Mucosa of rectum (tissue), 2 donors: ENCODE measurements around the gene RAB40B.
"Not testable (repeated sequence)": the region's sequence is repeated elsewhere in the genome, so short reads cannot be mapped to it uniquely, and the experiment has no call there.

Experiments used
- H3K27ac ChIP-seq, 2 donors: one replicate each; pipeline ENCODE4 v1.7.0; 2013; ENCODE audit warnings: inconsistent platforms in 2 of 2, low read depth in 2 of 2, low read length in 2 of 2
- H3K27me3 ChIP-seq, 2 donors: one replicate each; pipeline ENCODE4 v1.7.0; 2013; ENCODE audit warnings: low read length in 2 of 2; ENCODE audit not compliant: control insufficient read depth in 2 of 2, insufficient read depth in 2 of 2
- H3K36me3 ChIP-seq, 2 donors: one replicate each; pipeline ENCODE4 v1.7.0; 2013; ENCODE audit warnings: low read length in 2 of 2; ENCODE audit not compliant: control insufficient read depth in 2 of 2, insufficient read depth in 2 of 2
- H3K4me1 ChIP-seq, 2 donors: one replicate each; pipeline ENCODE4 v1.7.0; 2013; ENCODE audit warnings: low read length in 2 of 2, mild to moderate bottlenecking in 1 of 2; ENCODE audit not compliant: control insufficient read depth in 2 of 2, insufficient read depth in 2 of 2
- H3K4me3 ChIP-seq, 2 donors: one replicate each; pipeline ENCODE4 v1.7.0; 2013; ENCODE audit warnings: low read length in 2 of 2
- H3K9ac ChIP-seq, 2 donors: one replicate each; pipeline ENCODE4 v1.7.0; 2013; ENCODE audit warnings: low read length in 2 of 2, low read depth in 1 of 2, mild to moderate bottlenecking in 1 of 2
- H3K9me3 ChIP-seq, 2 donors: one replicate each; pipeline ENCODE4 v1.7.0; 2013; ENCODE audit warnings: low read length in 2 of 2; ENCODE audit not compliant: control insufficient read depth in 2 of 2
- donor health status: healthy.
- donor health status: Normal muscosa, but diverticular disease.

The RAB40B gene

DNA sequence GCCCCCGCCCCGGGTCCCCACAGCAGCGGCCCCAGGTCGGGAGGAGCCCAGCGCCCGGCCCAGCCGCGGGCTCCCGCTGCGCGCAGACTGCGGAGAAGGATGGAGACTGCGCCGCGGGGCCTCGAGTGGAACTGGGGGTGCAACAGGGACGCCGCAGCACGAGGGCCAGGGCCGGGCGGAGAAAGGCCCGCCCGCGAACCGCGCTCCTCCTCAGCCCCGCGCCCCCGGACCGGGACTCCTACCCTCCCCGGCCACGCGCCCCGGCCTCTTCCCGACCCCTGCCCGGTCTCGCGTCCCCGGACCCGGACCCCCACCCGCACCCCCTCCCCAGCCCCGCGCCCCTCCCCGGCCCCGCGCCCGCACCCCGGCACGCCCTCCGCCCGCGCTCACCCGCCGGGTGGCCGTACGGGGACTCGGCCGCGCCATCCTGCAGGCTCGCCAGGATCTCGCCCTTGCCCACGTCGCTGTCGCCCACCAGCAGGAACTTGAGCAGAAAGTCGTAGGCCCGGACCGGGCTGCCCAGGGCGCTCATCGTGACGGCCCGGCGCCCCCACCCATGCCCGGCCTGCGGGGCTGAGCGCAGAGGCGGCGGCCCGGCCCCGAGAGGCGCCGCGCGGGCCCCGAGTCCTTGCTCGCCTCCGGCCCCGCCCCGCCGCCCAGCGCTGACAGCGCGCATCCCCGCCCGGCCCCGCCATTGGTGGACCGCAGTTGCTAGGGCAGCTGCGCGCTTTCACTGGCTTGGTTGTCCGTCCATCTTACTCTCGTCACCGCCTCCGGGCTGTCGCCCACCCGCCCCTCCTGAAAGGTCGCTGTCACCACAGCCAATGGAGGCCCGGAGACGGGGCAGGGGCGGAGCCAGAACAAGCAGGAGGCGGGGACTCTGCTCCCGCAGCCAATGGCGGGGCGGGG is at the start of gene RAB40B:
Gene RAB40B (minus strand): TSS at position 634 of the 909 bp plus-strand sequence. CDS start 102 bp downstream, at position 532.
- H3K27ac ChIP-seq = peak within 1 kb of the TSS; percentile 71 to 76
- no peaks in the 10 kb centered on the region for H3K9me3 ChIP-seq
- no peaks in the 10 kb centered on the region for H3K36me3 ChIP-seq
- peaks cover 32 to 39% of the 10 kb centered on the region in 2 donors for H3K4me1 ChIP-seq
- H3K9ac ChIP-seq = peak within 1 kb of the TSS; percentile 60 to 71
- no peaks in the 10 kb centered on the region for H3K27me3 ChIP-seq
- H3K4me3 ChIP-seq = peak within 1 kb of the TSS; percentile 81 to 85

GRCh38 chr17:82745524-82745923 is 47.0 kb upstream of the RAB40B start:
- H3K9ac ChIP-seq = no peak overlapping the region
- H3K4me3 ChIP-seq = no peak overlapping the region
- no peaks in the 10 kb centered on the region for H3K27me3 ChIP-seq
- H3K27ac ChIP-seq = no peak overlapping the region
- peaks cover 22 to 25% of the 10 kb centered on the region in 2 donors for H3K36me3 ChIP-seq
- no peaks in the 10 kb centered on the region for H3K4me1 ChIP-seq
- peaks cover 0 to 2% of the 10 kb centered on the region in 2 donors for H3K9me3 ChIP-seq

DNA sequence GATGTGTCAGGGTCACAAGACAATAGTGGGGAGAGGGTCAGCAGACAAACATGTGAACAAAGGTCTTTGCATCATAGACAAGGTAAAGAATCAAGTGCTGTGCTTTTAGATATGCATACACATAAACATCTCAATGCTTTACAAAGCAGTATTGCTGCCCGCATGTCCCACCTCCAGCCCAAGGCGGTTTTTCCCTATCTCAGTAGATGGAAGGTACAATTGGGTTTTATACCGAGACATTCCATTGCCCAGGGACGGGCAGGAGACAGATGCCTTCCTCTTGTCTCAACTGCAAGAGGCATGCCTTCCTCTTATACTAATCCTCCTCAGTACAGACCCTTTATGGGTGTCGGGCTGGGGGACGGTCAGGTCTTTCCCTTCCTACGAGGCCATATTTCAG is 46.2 kb upstream of the RAB40B start:
- not testable (repeated sequence) for H3K4me1 ChIP-seq, H3K4me3 ChIP-seq, H3K9me3 ChIP-seq, H3K27me3 ChIP-seq, H3K27ac ChIP-seq, H3K9ac ChIP-seq
- H3K36me3 ChIP-seq = peaks cover 24 to 32% of the 10 kb centered on the region in 2 donors

- no peak overlapping the region for H3K27ac ChIP-seq
- H3K9ac ChIP-seq = no peak overlapping the region
- no peak overlapping the region for H3K4me3 ChIP-seq
- peaks cover 0 to 2% of the 10 kb centered on the region in 2 donors for H3K9me3 ChIP-seq
- no peaks in the 10 kb centered on the region for H3K4me1 ChIP-seq
- no peaks in the 10 kb centered on the region for H3K27me3 ChIP-seq
- H3K36me3 ChIP-seq = peaks cover 25 to 33% of the 10 kb centered on the region in 2 donors
Measured at GRCh38 chr17:82743344-82744219, 45.1 kb upstream of the RAB40B start.

GRCh38 chr17:82740906-82741759 is 42.6 kb upstream of the RAB40B start:
- Histone ChIP-seq H3K4me3 (no peak overlapping the region), H3K27me3 (no peaks in the 10 kb centered on the region), H3K9ac (no peak overlapping the region), H3K4me1 (peaks cover 2 to 4% of the 10 kb centered on the region in 2 donors), H3K9me3 (peaks cover 0 to 2% of the 10 kb centered on the region in 2 donors), H3K36me3 (peaks cover 29 to 34% of the 10 kb centered on the region in 2 donors), H3K27ac (no peak overlapping the region)

DNA sequence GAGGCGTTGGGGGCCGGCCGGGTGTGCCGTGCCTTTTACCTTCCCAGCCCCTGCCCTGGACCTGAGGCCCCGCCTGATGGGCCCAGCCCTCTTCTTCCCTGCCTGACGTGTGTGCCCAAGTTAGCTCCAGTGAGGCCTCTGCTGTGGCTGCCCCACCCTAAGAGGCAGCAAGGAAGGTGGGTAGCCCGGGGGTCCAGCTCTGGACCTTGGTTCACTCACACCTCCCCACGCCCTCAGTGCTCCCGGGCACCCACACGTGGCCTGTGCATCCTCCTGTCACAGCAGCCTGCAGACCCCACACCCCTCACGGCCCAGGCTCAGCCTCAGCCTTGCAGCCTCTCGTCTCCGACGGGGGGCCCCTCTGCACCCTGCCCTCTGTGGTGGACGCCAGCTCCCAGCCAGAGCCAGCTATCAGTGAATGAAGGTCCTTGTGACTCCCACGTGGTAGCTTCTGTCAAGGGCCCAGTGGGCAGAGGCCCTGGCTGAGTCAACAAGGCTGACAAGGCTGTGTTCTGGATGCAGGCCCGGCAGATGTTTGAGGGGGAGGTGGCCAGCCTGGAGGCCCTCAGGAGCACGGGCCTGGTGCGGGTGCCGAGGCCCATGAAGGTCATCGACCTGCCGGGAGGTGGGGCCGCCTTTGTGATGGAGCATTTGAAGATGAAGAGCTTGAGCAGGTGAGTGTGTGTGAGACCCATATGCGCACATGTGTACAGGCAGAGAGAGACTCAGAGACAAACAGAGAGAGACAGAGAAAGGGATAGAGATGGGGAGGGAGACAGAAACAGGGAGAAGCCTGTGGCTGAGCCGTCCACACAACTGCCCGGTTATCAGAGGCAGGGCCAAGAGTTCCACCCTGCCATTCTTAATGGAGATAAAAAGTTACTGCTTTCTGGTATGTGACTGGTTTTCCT is 39.7 kb upstream of the RAB40B start:
- Histone ChIP-seq H3K4me3 (no peak overlapping the region), H3K36me3 (peaks cover 28 to 29% of the 10 kb centered on the region in 2 donors)

DNA sequence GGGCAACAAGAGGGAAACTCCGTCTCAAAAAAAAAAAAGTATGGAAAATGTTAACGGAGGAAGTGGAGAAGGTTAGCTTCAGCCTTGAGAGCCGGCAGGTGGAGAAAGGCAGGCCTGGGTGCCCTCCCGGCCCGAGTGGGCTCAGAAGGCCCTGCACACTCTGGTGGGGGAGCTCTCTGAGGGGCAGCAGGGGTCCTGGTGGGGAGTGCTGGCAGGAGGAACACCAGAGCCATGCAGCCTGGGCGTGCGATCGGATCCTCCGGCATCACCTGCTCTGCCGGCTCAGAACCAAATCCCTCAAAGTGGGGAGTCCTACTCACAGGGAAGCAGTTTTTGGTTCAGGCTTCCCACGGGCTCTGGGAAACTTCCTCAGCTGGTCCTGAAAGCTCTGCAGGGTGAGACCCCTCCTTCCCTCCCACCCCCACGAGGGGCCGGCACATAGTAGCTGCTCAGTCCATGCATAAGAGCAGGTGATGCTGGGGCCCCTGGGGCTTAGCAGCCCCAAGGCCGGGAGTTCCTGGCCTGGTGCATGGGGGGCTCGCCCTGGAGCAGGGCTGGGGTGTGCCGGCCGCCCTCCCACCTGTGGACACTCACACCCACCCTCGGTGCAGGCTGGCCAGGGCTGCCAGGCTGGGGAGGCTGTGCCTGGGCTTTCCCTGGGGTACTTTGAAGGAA is 38.1 kb upstream of the RAB40B start:
- Histone ChIP-seq H3K9ac (peak overlapping the region in 1 of 2 donors; percentile 84), H3K4me1 (peaks cover 7 to 8% of the 10 kb centered on the region in 2 donors), H3K4me3 (peak overlapping the region; percentile 26 to 69), H3K9me3 (no peaks in the 10 kb centered on the region), H3K36me3 (peaks cover 17 to 20% of the 10 kb centered on the region in 2 donors), H3K27me3 (no peaks in the 10 kb centered on the region), H3K27ac (no peak overlapping the region)

More for the DNA sequence above, 39.7 kb upstream of the RAB40B start:
- Histone ChIP-seq H3K4me1 (peaks cover 7 to 8% of the 10 kb centered on the region in 2 donors), H3K9ac (no peak overlapping the region), H3K9me3 (no peaks in the 10 kb centered on the region), H3K27me3 (no peaks in the 10 kb centered on the region), H3K27ac (no peak overlapping the region)

GRCh38 chr17:82734987-82735866 is 36.7 kb upstream of the RAB40B start, which contains the start of gene FN3K:
Gene FN3K (plus strand): TSS chr17:82735615. CDS start chr17:82735637, 22 bp downstream.
- H3K4me1 ChIP-seq = peaks cover 7 to 8% of the 10 kb centered on the region in 2 donors
- peak within 1 kb of the TSS; percentile 70 to 77 for H3K27ac ChIP-seq
- H3K27me3 ChIP-seq = no peaks in the 10 kb centered on the region
- peak within 1 kb of the TSS; percentile 69 to 79 for H3K4me3 ChIP-seq
- peaks cover 5 to 6% of the 10 kb centered on the region in 2 donors for H3K36me3 ChIP-seq
- peak within 1 kb of the TSS; percentile 77 to 84 for H3K9ac ChIP-seq
- H3K9me3 ChIP-seq = no peaks in the 10 kb centered on the region
